Testis (tissue), 2 donors: Measurements from ENCODE around the gene TBC1D5.

Experiments used
- POLR2A ChIP-seq: fragments of 450-650 bp; IDR thresholded peaks from one replicate; pipeline ENCODE4 v1.6.1; 2017; ENCODE audit warnings: antibody characterized with exemption, mild to moderate bottlenecking, moderate library complexity
- TF ChIP-seq, protein P1 (sequence below), 3 experiments: fragments of 450-650 bp in 2 of 3; fragments of 200-600 bp in 1 of 3; sonication (generic) in 1 of 3; IDR thresholded peaks; one replicate each; pipeline ENCODE4 v1.5.1; 2016 to 2019; ENCODE audit warnings: antibody characterized with exemption in 3 of 3, mild to moderate bottlenecking in 2 of 3, moderate library complexity in 1 of 3

DNA sequence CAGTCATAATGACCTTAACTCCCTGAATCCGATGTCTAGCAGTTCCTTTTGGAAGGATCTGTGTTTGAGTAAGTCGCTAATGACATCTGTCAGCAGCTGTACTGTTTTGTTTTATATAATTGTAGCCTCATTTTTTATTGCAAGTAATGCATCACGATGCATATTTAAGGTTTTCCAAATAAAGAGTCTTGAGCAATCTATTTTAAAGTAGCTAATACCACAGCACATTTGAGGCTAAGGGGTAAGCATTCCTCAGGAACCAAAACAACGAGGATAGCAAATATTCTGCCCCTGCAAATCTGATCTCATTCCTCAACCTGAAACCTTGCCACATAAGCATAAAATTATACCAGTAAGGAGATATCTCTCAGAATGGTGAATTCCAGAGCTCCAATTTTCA is 98.7 kb downstream of the TBC1D5 start:
- TF ChIP-seq, protein P1, sequence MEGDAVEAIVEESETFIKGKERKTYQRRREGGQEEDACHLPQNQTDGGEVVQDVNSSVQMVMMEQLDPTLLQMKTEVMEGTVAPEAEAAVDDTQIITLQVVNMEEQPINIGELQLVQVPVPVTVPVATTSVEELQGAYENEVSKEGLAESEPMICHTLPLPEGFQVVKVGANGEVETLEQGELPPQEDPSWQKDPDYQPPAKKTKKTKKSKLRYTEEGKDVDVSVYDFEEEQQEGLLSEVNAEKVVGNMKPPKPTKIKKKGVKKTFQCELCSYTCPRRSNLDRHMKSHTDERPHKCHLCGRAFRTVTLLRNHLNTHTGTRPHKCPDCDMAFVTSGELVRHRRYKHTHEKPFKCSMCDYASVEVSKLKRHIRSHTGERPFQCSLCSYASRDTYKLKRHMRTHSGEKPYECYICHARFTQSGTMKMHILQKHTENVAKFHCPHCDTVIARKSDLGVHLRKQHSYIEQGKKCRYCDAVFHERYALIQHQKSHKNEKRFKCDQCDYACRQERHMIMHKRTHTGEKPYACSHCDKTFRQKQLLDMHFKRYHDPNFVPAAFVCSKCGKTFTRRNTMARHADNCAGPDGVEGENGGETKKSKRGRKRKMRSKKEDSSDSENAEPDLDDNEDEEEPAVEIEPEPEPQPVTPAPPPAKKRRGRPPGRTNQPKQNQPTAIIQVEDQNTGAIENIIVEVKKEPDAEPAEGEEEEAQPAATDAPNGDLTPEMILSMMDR (IDR thresholded peaks at IDR 0.05), result no peak
- no peak for TF ChIP-seq POLR2A
